Ramos (cell line): ENCODE data around the gene IKZF3.

Experiments used
- in situ Hi-C: fragments of 300-500 bp; cut with MboI; formaldehyde crosslinking; loops from one replicate; pipeline ENCODE4 v1.14.3; 2022; ENCODE audit warnings: low sequenced_read_pairs; ENCODE audit not compliant: unreplicated experiment

IKZF3 gene

GRCh38 chr17:39820987-39821386, 43.1 kb downstream of the IKZF3 start:
- in situ Hi-C loops: no loop called here

DNA sequence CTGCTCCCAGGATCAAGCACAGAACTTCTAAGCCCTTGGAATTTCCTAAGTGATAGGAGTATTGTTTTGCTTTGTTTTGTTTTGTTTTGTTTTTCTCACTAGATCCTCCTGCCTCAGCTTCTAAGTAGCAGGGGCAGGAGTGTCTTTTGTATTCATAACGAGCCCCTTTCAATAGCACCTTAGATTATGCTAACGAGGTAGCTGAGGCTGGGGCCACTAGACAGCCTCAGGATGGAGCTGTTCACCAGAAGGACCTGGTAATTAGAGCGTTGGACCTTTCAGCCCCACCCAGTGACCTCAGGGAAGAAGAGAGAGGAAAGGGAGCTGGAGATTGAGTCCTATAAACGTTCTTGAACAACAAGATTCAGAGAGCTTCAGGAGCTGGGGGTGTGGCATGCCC, 43.6 kb downstream of the IKZF3 start:
- in situ Hi-C loops: no loop called here

- in situ Hi-C loops: no loop called here
Measured at GRCh38 chr17:39818358-39819000, 45.6 kb downstream of the IKZF3 start.

GRCh38 chr17:39816272-39816671, 47.8 kb downstream of the IKZF3 start:
- in situ Hi-C loops: no loop called here

DNA sequence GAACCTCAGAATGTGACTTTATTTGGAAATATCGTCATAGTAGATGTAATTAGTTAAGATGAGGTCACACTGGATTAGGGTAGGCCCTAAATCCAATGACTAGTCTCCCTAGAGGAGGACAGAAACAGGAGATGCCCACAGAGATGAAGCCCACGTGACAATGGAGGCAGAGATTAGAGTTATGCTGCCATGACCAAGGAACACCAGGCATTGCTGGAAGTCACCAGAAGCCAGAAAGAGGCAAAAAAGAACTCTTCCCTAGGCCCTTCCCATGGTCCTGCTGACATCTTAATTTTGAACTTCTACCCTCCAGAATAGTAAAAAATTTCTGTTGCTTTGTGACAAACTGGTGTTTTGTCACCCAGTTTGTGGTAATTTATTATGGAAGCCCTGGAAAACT, 49.6 kb downstream of the IKZF3 start:
- in situ Hi-C loops: no loop called here

DNA sequence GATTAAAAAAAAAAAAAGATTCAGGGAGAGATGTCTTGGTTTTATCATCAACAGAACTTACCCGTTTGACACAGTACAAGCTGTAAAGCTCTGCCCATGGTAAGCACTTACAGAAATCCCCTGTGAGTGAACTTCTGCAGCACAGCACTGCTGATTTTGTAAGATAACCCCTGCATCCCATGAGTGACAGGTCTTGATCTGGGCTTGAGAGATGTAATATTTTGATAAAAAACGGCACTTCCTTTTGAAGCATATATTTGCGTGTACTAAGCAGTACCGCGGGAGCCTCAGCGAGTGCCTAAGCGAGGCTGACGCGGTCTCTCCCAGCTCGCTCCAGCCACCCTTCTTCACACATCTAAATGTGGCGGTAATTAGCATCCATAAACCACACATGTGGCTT, 50.5 kb downstream of the IKZF3 start:
- in situ Hi-C loops: no loop called here

- in situ Hi-C loops: no loop called here
Measured at GRCh38 chr17:39812466-39812865, 51.6 kb downstream of the IKZF3 start.

DNA sequence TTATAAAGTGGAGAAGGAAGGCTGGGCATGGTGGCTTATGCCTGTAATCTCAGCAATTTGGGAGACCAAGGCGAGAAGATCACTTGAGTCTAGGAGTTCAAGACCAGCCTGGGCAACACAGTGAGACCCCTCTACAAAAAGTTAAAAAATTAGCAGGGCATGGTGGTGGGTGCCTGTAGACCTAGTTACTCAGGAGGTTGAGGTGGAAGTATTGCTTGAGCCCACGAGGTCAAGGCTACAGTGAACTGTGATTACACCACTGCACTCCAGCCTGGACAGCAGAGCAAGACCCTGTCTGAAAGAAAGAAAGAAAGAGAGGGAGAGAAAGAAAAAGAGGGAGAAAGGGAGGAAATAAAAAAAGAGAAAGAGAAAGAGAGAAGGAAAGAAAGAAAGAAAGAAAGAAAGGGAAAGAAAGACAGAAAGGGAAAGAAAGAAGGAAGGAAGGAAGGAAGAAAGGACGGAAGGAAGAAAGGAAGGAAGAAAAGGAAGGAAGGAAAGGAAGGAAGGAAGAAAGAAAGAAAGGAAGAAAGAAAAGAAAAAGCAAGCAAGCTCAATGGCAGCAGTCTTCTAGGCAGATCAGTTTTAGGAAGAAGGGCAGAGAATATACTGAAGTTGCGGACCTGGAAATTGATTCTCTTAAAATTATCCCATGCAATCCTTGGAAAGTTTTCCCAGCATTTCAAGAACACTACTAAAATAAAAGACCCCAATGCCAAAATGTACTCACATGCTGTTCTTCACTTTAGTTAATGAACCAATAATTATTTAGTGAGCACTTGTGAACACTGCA, 53.0 kb downstream of the IKZF3 start:
- in situ Hi-C loops: no loop called here

- in situ Hi-C loops: no loop called here
Measured at GRCh38 chr17:39809221-39809620, 54.9 kb downstream of the IKZF3 start.

- in situ Hi-C loops: no loop called here
Measured at GRCh38 chr17:39808409-39808997, 55.6 kb downstream of the IKZF3 start.

DNA sequence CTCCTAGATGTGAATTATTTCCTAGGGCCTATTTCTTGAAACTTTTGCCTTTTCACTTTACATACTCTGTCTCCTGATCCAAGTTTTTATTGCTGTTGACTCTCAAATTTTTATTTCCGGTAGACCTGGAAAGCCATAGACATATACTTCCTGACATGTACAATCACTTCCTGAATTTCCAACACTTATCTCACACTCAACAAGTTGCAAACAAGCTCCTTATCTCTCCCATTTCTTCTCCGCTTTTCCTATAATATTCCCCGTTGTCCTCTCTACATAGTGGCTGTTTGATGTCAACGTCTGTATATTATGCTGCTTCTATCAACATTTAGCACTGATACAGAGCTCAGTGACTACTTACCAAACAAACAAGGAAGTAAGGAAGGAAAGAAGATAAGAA, 59.3 kb downstream of the IKZF3 start:
- in situ Hi-C loops: no loop called here

DNA sequence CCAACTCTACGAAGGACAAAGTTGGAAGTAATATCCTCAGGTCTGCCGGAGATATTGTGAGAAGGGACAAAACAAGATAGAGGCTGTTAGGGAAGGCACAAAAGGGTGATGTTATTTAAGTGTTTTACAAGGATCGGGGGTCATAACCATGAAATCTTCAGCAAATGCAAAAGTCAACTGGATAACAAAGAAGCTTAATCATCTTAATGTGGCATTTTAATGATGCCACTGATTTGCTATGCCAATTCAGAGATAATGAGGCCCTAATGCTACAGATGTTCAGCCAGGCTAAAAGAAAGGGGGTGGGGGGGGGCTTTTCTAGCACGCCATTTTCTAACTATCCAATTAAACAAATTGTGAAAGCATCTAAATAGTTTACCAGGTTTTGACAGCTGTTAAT, 63.1 kb downstream of the IKZF3 start:
- in situ Hi-C loops: no loop called here

- in situ Hi-C loops: no loop called here
Measured at GRCh38 chr17:39800540-39800939, 63.6 kb downstream of the IKZF3 start.

DNA sequence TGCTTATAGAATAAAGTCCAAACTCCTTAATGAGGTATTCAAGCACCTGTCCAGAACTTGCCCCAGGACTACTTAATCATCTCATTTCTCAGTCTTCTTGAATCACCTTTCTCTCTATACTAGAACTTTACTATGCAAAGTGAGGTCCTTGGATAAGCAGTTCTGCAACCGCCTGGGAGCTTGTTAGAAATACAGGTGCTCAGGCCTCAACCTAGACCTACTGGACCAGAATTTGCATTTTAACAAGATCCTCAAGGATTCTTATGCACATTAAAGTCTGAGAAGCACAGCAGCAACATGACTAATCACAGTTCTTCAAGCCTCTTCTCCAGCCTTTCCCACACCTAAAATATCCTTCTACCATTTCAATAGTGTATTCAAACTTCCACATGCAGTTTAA, 64.7 kb downstream of the IKZF3 start:
- in situ Hi-C loops: no loop called here

DNA sequence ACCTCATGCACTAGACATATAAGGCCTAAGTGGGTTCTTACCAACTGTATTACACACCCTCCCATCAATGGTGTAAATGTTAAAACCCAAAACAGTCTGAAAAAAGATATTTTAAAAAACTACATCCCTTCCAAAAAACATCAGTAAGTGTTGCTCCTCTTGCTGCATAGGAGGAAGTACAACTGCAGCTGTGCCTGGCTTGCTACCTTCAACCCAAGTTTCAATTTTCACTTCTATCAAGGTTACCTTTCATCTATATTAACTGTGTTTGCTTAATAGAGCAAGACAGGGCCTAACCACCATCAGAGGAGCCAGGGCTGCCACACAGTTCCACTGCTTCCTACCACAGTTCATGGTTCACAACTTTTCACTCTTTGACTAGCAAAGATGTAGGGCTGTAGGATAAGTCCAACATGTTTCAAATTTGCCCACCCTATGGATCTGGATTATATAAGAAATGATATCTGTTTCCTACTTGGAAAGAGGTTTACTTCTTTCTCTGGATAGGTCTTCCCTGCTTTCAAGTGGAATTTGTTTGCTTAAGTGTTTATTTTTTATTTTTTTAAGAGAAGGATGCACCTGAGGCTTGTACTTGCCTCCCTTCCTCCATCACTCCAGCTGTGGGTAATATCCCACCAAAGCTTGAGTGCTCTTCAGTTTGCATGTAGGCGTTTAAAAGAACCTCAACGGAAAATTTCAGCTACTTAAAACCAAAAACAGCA, 69.7 kb downstream of the IKZF3 start:
- in situ Hi-C loops: no loop called here

DNA sequence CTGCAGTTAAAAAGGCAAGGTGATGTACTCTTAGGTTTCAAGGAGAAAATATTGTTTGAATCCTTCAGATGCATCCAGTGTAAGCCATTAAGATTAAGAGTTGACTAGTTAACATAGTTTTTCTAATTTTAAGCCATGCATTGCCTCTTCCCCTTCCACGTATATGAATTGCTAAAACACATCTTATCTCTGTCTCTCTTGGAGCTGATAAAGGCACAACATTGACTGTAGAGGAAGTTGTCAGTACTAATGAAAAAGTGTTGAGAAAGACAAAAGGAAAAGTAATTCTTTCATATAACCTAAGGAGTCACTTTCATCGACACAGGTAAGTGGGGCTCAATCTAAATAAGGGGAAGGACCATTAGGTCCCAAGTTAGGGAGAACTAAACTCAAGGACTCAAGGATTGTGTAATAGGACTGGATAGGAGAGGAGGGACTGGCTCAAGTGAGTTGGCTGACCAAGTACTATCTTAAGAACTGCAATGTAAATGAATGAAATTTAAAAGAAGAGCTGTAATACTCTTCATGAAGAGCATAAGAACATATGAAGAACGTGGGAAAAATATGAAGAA, 70.7 kb downstream of the IKZF3 start:
- in situ Hi-C loops: no loop called here

DNA sequence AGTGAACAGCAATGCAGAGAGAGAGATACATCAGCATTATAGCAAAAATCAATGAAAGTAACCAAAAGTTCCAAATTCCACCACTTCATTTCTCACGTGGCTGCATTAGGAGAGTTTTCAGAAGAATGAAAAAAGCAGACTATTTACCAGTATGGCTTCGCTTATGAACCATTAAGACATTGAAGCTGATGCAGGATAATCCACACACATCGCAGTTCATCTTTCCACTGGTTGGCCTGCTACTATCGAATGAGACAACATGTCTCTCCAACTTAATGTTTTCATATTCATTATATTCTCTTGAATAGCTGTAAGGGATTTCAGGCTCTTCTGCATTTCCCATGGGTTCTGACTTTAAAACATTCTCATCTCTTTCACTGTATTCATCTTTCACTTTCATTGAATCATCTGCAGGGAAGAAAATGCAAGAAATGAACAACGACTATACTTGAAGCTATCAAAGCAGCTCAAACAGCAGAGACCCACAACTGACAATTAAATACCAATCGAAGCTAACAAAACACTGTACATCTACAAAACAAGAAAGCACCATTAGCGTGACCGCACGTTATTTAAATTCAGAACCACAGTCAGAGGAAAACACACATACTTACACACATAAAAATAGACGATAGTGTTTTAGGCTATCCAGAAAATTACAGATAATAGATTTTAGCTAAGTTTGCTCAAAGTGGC, 71.4 kb downstream of the IKZF3 start:
- in situ Hi-C loops: no loop called here

DNA sequence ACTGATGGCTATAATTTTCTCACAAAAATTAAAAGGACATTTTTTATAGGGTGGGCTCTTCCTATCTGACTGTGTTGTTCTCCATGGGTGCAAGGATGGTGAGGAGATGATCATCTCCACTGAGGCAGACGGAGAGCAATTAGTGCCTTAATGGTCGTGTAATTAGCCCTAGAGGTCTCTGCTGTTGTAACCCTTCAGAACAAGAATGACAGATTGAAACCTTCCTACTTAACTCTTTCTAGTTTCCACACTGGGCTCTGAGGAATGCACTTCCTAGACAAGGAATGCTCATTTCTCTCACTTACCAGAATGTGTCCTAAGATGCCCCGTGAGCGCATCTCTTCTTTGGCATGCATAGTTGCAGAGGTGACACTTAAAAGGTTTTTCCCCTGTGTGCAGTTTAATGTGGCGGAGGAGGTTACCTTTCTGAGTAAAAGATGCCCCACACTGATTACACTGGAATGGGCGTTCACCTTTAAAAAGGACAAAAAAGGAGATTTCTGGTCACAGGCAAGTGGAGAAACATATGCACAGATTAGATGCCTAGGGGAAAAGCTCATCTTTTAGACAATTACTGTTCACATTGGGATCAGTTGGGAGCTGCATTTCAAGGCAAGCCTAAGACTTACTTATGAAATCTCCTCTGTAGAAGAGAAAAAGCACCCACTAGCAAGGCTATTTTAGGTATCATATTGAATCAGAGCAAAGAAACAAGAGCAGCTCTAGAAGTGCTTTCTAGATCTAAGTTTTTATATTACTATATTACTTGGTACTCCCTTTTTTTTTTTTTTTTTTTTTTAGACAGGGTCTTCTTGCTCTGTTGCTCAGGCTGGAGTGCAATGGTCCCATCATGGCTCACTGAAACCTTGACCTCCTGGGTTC, 72.8 kb downstream of the IKZF3 start:
- in situ Hi-C loops: no loop called here
